Ovary (tissue), 3 donors: ENCODE measurements around the gene TEDDM1.

Source experiments
- CTCF ChIP-seq, 3 donors: fragments of 450-650 bp in 2 of 3; fragments of 200-600 bp in 1 of 3; IDR thresholded peaks; one replicate each; pipeline versions ENCODE4 v1.5.1 to v1.8.0; 2016 to 2022; ENCODE audit warnings: antibody characterized with exemption in 3 of 3, mild to moderate bottlenecking in 1 of 3
- EP300 ChIP-seq: sonication (generic); formaldehyde crosslinking; IDR thresholded peaks from one replicate; pipeline ENCODE4 v1.6.1; 2017; ENCODE audit warnings: antibody characterized with exemption
- donor health status: DM: no; HTN: no; CAD: no.

GRCh38 chr1:182370532-182370931 lies 29.9 kb downstream of the TEDDM1 start:
- no peak for TF ChIP-seq CTCF (IDR thresholded peaks at IDR 0.05)
- TF ChIP-seq EP300: no peak
